Thyroid gland (tissue), 4 donors: Measurements from ENCODE around the gene IFRD1. TPM values are rescaled to one million over a fixed set of nuclear protein-coding genes. Genes with fewer than 3 reads are reported as not detected.
A peak's percentile ranks its signal among the peaks of the same experiment; 100 is the strongest.
"Not testable (repeated sequence)": the region's sequence is repeated elsewhere in the genome, so short reads cannot be mapped to it uniquely, and the experiment has no call there.

Source experiments
- DNase-seq, 2 donors: peaks; one replicate each; pipeline ENCODE4 v3.0.0-alpha.2; 2019
- H3K27ac ChIP-seq, 3 donors: fragments of 200-600 bp; sonication (generic); 1 replicate in 2 of 3; 2 replicates in 1 of 3; pipeline ENCODE4 v1.5.1; 2016 to 2019; ENCODE audit warnings: mild to moderate bottlenecking in 1 of 3, moderate library complexity in 1 of 3
- H3K27me3 ChIP-seq: fragments of 200-600 bp; sonication (generic); one replicate; pipeline ENCODE4 v1.5.1; 2019
- H3K36me3 ChIP-seq, 2 donors: fragments of 200-600 bp; sonication (generic); one replicate each; pipeline ENCODE4 v1.5.1; 2016 to 2019
- H3K4me1 ChIP-seq, 2 donors: fragments of 200-600 bp; sonication (generic); one replicate each; pipeline ENCODE4 v1.5.1; 2017 to 2019
- H3K4me3 ChIP-seq, 3 donors: fragments of 200-600 bp; sonication (generic); replicated peaks in 1 of 3; 1 replicate in 2 of 3; 2 replicates in 1 of 3; pipeline ENCODE4 v1.5.1; 2016; ENCODE audit warnings: mild to moderate bottlenecking in 1 of 3
- H3K9me3 ChIP-seq: fragments of 200-600 bp; sonication (generic); one replicate; pipeline ENCODE4 v1.5.1; 2017
- POLR2A ChIP-seq, 2 donors: fragments of 450-650 bp; IDR thresholded peaks; one replicate each; pipeline ENCODE4 v1.6.1; 2017; ENCODE audit warnings: antibody characterized with exemption in 2 of 2, mild to moderate bottlenecking in 2 of 2, moderate library complexity in 1 of 2
- WGBS, 2 donors: methylation state at CpG; one replicate each; pipeline ENCODE4 v1.1.5; 2017; 5-methylcytosine and 5-hydroxymethylcytosine counted together
- intact Hi-C: fragments of 100-400 bp; cut with DNase I; formaldehyde crosslinking; loops from one replicate; pipeline ENCODE4 v1.15.1; 2023
- total RNA-seq, 4 donors: library from RNA; depleted of rRNA; stranded (reverse); fragments of >200 nt; gene quantifications; one replicate each; pipeline ENCODE4 v1.2.3, GENCODE V29; 2016
- TF ChIP-seq, protein P1 (sequence below), 6 experiments: fragments of 200-600 bp in 3 of 6; fragments of 450-650 bp in 3 of 6; sonication (generic) in 3 of 6; IDR thresholded peaks; one replicate each; pipeline ENCODE4 v1.5.1; 2016 to 2019; ENCODE audit warnings: antibody characterized with exemption in 6 of 6, mild to moderate bottlenecking in 2 of 6, inconsistent platforms in 1 of 6, moderate library complexity in 1 of 6

Gene IFRD1
- total RNA-seq, 4 donors from 2014 or later, result 34.5 to 84.8 (median 57.1) TPM

DNA sequence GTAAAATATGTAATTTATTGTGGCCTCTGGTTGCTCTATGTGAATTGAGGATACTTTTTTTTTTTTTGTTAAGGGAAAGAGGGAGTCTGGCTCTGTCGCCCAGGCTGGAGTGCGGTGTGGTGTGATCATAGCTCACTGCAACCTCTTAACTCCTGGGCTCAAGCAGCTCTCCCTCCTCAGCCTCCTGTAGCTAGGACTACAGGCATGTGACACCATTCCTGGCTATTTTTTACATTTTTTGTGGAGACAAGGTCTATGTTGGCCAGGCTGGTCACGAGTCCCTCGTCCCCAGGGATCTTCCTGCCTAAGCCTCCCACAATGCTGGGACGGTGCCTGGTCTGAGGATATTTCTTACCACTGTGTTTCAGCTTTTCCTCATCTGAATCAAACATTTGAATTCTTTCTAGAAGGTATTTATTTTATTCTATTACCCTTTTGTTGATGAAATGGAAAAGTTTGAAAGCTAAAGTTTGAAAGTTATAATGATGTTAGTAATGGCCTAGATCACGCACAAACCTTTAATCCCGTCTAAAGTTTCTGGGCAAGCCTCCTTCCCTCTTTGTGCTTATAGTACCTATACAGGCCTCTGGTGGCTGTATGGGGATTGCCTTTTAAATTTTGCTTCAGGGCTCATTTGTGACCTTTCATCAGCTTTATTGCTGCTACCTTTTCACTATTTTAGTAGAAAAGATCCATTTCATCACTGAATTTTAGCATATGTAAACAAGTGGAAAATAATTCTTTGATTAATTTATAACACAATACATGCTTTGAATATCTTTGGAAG, 2.0 kb downstream of the IFRD1 start:
- Histone ChIP-seq H3K9me3 (no peaks in the 10 kb centered on the region), H3K27ac (peak overlapping the region; percentile 98 to 100 (median 100)), H3K27me3 (no peaks in the 10 kb centered on the region), H3K4me1 (peaks cover 20 to 28% of the 10 kb centered on the region in 2 donors), H3K36me3 (peaks cover 4 to 11% of the 10 kb centered on the region in 2 donors), H3K4me3 (peak overlapping the region in 1 of 3 donors; percentile 99)
- peak; percentile 42 to 47 for DNase-seq
- WGBS, 2 donors, result 32 to 36% methylated on average over 7 of the region's 7 CpGs
- intact Hi-C loops, result loop anchor here (10.0 kb wide), 1 partner anchor 247 kb away; the partner anchor contains the start of genes DOCK4 and ZNF277
- peak in 1 of 2 donors; percentile 28 for TF ChIP-seq POLR2A (IDR thresholded peaks at IDR 0.05)
- TF ChIP-seq, protein P1, sequence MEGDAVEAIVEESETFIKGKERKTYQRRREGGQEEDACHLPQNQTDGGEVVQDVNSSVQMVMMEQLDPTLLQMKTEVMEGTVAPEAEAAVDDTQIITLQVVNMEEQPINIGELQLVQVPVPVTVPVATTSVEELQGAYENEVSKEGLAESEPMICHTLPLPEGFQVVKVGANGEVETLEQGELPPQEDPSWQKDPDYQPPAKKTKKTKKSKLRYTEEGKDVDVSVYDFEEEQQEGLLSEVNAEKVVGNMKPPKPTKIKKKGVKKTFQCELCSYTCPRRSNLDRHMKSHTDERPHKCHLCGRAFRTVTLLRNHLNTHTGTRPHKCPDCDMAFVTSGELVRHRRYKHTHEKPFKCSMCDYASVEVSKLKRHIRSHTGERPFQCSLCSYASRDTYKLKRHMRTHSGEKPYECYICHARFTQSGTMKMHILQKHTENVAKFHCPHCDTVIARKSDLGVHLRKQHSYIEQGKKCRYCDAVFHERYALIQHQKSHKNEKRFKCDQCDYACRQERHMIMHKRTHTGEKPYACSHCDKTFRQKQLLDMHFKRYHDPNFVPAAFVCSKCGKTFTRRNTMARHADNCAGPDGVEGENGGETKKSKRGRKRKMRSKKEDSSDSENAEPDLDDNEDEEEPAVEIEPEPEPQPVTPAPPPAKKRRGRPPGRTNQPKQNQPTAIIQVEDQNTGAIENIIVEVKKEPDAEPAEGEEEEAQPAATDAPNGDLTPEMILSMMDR (IDR thresholded peaks at IDR 0.05), result no peak

GRCh38 chr7:112453505-112454171, 3.4 kb downstream of the IFRD1 start:
- Histone ChIP-seq H3K4me3 (no peak overlapping the region), H3K4me1 (peaks cover 20 to 28% of the 10 kb centered on the region in 2 donors), H3K36me3 (peaks cover 7 to 22% of the 10 kb centered on the region in 2 donors), H3K9me3 (no peaks in the 10 kb centered on the region), H3K27me3 (no peaks in the 10 kb centered on the region), H3K27ac (peak overlapping the region in 2 of 3 donors; percentile 100)
- no peak for DNase-seq
- intact Hi-C loops, result loop anchor here (10.0 kb wide), 1 partner anchor 249 kb away; the partner anchor contains the start of genes DOCK4 and ZNF277
- 56 to 58% methylated on average over 7 of the region's 7 CpGs for WGBS, 2 donors
- TF ChIP-seq, protein P1 (IDR thresholded peaks at IDR 0.05), result no peak

DNA sequence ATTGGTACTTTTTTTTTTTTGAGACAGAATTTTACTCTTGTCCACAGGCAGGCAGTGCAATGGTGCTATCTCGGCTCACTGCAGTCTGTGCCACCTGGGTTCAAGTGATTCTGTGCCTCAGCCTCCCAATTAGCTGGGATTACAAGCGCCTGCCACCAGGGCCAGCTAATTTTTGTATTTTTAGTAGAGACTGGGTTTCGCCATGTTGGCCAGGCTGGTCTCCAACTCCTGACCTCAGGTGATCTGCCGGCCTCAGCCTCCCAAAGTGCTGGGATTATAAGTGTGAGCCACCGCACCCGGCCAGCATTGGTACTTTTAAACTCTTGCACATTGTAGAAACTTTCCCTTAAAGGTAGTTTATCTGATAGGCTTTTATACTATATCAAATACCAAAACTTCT, 3.9 kb downstream of the IFRD1 start:
- 95 to 96% methylated on average over 6 of the region's 6 CpGs for WGBS, 2 donors
- H3K9me3 ChIP-seq, H3K4me3 ChIP-seq, H3K27me3 ChIP-seq, DNase-seq: not testable (repeated sequence)
- Histone ChIP-seq H3K36me3 (peaks cover 11 to 27% of the 10 kb centered on the region in 2 donors), H3K27ac (peak overlapping the region in 2 of 3 donors; percentile 100), H3K4me1 (peaks cover 20 to 27% of the 10 kb centered on the region in 2 donors)
- intact Hi-C loops, result loop anchor here (10.0 kb wide), 1 partner anchor 249 kb away; the partner anchor contains the start of genes DOCK4 and ZNF277

DNA sequence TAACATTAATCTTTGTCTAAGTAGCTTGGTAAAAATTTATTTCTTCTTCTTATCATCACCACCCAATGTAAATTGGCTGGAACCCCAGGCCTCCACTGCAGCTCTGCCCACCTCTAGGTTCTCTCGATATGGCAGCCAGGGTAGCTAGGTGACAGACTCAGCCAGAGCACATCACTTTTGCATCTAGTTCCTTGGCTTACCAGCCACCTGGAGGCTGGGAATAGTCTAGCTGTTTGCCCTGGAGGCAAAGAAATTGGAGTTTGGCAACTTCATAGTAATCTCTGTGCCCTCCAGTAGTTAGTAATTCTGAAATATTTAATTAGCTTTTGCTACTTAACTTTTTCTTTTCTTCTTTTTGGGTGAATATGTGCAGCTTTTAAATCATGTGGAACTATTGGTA, 9.4 kb downstream of the IFRD1 start:
- H3K27ac ChIP-seq, result no peak overlapping the region
- peaks cover 25 to 59% of the 10 kb centered on the region in 2 donors for H3K36me3 ChIP-seq
- no peak overlapping the region for H3K4me3 ChIP-seq
- no peaks in the 10 kb centered on the region for H3K9me3 ChIP-seq
- 97 to 100% methylated on average over 1 of the region's 1 CpG for WGBS, 2 donors
- DNase-seq, result no peak
- no peaks in the 10 kb centered on the region for H3K27me3 ChIP-seq
- intact Hi-C loops, result loop anchor here (10.0 kb wide), 1 partner anchor 255 kb away; the partner anchor contains the start of genes DOCK4 and ZNF277
- TF ChIP-seq POLR2A (IDR thresholded peaks at IDR 0.05), result no peak
- TF ChIP-seq, protein P1 (IDR thresholded peaks at IDR 0.05), result no peak
- peaks cover 0 to 9% of the 10 kb centered on the region in 2 donors for H3K4me1 ChIP-seq

DNA sequence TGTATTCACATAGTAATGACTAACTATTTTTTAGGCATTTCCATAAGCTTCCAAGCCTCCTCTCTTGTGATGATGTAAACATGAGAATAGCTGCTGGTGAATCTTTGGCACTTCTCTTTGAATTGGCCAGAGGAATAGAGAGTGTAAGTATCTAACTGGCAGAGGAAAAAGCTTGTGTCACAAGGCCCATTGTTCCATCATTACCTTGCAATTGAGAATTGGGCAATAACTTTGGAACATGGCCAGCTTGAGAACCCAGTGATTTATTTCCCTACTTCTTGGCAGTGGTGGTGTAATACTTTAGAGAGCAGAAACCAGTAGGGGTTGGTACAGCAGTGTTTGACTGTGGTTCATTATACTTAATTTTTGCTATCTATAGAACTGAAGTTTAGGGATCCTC, 12.0 kb downstream of the IFRD1 start:
- intact Hi-C loops, result no loop called here
- H3K36me3 ChIP-seq, result peaks cover 31 to 49% of the 10 kb centered on the region in 2 donors
- H3K27me3 ChIP-seq, result no peaks in the 10 kb centered on the region
- H3K9me3 ChIP-seq, result no peaks in the 10 kb centered on the region
- peak overlapping the region in 2 of 3 donors; percentile 27 to 43 for H3K27ac ChIP-seq
- peak; percentile 49 to 53 for DNase-seq
- H3K4me3 ChIP-seq, result no peak overlapping the region
- TF ChIP-seq, protein P1 (IDR thresholded peaks at IDR 0.05), result no peak
- TF ChIP-seq POLR2A (IDR thresholded peaks at IDR 0.05), result no peak
- H3K4me1 ChIP-seq, result peaks cover 0 to 9% of the 10 kb centered on the region in 2 donors
